ENCODE data around the gene SERPIND1.
A peak's percentile ranks its signal among the peaks of the same experiment; 100 is the strongest.

The SERPIND1 gene

DNA sequence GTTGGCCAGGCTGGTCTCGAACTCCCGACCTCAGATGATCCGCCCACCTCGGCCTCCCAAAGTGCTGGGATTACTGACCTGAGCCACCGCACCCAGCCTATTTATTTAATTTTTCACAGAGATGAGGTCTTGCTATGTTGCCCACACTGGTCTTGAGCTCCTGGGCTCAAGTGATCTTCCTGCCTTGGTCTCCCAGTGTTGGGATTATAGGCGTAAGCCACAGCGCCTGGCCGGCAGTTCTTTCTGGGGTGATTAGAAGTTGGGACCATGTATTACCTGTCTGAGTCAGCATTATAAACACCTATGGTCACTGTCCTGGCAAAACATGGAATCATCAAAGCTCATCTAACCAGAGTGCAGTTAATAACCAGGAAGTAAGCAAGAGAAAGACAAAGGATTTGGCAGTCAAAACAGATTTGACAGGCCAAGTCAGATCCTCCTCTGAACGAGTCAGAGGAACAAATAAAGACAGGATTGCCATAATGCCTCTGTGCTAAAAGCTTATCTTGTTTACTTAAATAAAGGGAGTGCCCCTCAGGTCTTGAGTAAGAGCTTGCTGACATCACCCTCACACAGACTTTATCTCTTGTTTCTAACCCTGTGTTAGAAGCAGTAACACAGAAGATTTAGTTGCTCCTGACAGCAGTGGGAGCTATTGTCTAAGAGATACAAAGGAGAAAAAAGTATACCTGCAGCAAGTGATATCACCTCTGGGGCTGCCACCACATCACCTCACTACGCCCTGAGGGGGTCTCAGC is 3.7 kb downstream of the SERPIND1 start (continued):
- TF ChIP-seq SETDB1 (IDR thresholded peaks at IDR 0.05; ENCODE audit: insufficient read length, low read length) = no peak
- 0 out of 2 replicates have a peak, but pooled peaks have one; percentile 55 for TF ChIP-seq ZNF561 (tag by site-specific recombination; IDR thresholded peaks at IDR 0.05; ENCODE audit: borderline replicate concordance)
- no peak for TF ChIP-seq ZNF175 (tag by site-specific recombination; IDR thresholded peaks at IDR 0.05)
- TF ChIP-seq ZNF24 (tag by site-specific recombination; IDR thresholded peaks at IDR 0.05) = no peak
- TF ChIP-seq, protein P1, sequence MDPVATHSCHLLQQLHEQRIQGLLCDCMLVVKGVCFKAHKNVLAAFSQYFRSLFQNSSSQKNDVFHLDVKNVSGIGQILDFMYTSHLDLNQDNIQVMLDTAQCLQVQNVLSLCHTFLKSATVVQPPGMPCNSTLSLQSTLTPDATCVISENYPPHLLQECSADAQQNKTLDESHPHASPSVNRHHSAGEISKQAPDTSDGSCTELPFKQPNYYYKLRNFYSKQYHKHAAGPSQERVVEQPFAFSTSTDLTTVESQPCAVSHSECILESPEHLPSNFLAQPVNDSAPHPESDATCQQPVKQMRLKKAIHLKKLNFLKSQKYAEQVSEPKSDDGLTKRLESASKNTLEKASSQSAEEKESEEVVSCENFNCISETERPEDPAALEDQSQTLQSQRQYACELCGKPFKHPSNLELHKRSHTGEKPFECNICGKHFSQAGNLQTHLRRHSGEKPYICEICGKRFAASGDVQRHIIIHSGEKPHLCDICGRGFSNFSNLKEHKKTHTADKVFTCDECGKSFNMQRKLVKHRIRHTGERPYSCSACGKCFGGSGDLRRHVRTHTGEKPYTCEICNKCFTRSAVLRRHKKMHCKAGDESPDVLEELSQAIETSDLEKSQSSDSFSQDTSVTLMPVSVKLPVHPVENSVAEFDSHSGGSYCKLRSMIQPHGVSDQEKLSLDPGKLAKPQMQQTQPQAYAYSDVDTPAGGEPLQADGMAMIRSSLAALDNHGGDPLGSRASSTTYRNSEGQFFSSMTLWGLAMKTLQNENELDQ (tag by site-specific recombination; IDR thresholded peaks at IDR 0.05; ENCODE audit: low read depth) = no peak
- no peak for TF ChIP-seq ZNF555 (tag by site-specific recombination; conservative IDR thresholded peaks at IDR 0.05)
- TF ChIP-seq, protein P2, sequence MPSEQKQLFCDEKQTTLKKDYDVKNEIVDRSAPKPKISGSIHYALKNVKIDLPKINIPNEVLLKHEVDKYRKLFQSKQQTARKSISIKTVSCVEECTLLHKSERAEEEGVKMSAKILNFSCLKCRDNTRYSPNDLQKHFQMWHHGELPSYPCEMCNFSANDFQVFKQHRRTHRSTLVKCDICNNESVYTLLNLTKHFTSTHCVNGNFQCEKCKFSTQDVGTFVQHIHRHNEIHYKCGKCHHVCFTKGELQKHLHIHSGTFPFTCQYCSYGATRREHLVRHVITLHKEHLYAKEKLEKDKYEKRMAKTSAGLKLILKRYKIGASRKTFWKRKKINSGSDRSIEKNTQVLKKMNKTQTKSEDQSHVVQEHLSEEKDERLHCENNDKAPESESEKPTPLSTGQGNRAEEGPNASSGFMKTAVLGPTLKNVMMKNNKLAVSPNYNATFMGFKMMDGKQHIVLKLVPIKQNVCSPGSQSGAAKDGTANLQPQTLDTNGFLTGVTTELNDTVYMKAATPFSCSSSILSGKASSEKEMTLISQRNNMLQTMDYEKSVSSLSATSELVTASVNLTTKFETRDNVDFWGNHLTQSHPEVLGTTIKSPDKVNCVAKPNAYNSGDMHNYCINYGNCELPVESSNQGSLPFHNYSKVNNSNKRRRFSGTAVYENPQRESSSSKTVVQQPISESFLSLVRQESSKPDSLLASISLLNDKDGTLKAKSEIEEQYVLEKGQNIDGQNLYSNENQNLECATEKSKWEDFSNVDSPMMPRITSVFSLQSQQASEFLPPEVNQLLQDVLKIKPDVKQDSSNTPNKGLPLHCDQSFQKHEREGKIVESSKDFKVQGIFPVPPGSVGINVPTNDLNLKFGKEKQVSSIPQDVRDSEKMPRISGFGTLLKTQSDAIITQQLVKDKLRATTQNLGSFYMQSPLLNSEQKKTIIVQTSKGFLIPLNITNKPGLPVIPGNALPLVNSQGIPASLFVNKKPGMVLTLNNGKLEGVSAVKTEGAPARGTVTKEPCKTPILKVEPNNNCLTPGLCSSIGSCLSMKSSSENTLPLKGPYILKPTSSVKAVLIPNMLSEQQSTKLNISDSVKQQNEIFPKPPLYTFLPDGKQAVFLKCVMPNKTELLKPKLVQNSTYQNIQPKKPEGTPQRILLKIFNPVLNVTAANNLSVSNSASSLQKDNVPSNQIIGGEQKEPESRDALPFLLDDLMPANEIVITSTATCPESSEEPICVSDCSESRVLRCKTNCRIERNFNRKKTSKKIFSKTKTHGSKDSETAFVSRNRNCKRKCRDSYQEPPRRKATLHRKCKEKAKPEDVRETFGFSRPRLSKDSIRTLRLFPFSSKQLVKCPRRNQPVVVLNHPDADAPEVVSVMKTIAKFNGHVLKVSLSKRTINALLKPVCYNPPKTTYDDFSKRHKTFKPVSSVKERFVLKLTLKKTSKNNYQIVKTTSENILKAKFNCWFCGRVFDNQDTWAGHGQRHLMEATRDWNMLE (tag by site-specific recombination; conservative IDR thresholded peaks at IDR 0.05; ENCODE audit: low read depth) = no peak
- peak; percentile 25; the same call in 1 of the 2 replicates for TF ChIP-seq FEZF1 (tag by site-specific recombination; IDR thresholded peaks at IDR 0.05)
- TF ChIP-seq, protein P3, sequence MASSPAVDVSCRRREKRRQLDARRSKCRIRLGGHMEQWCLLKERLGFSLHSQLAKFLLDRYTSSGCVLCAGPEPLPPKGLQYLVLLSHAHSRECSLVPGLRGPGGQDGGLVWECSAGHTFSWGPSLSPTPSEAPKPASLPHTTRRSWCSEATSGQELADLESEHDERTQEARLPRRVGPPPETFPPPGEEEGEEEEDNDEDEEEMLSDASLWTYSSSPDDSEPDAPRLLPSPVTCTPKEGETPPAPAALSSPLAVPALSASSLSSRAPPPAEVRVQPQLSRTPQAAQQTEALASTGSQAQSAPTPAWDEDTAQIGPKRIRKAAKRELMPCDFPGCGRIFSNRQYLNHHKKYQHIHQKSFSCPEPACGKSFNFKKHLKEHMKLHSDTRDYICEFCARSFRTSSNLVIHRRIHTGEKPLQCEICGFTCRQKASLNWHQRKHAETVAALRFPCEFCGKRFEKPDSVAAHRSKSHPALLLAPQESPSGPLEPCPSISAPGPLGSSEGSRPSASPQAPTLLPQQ (tag by site-specific recombination; IDR thresholded peaks at IDR 0.05) = 0 out of 2 replicates have a peak, but pooled peaks have one; percentile 56
- 0 out of 2 replicates have a peak, but pooled peaks have one; percentile 15 for TF ChIP-seq PRDM10 (tag by site-specific recombination; IDR thresholded peaks at IDR 0.05)
- TF ChIP-seq OSR2 (tag by site-specific recombination; IDR thresholded peaks at IDR 0.05) = peak; percentile 49; the same call in 1 of the 2 replicates
- no peak for TF ChIP-seq ZNF133 (tag by site-specific recombination; IDR thresholded peaks at IDR 0.05)
- TF ChIP-seq ZBTB26 (tag by site-specific recombination; optimal IDR thresholded peaks at IDR 0.05) = no peak
- TF ChIP-seq ZSCAN23 (tag by site-specific recombination; IDR thresholded peaks at IDR 0.05) = peak; percentile 79
- 0 out of 2 replicates have a peak, but pooled peaks have one; percentile 25 for TF ChIP-seq ZNF324 (tag by site-specific recombination; IDR thresholded peaks at IDR 0.05)
- no peak for TF ChIP-seq ZNF146 (tag by site-specific recombination; IDR thresholded peaks at IDR 0.05)
- TF ChIP-seq KLF9 (tag by site-specific recombination; IDR thresholded peaks at IDR 0.05; ENCODE audit: low read depth) = peak; percentile 45; the same call in 1 of the 2 replicates
- TF ChIP-seq ZNF747 (tag by site-specific recombination; IDR thresholded peaks at IDR 0.05) = no peak
- no peak for TF ChIP-seq ZNF112 (tag by site-specific recombination; IDR thresholded peaks at IDR 0.05)
- peak; percentile 63; the same call in 1 of the 2 replicates for TF ChIP-seq ZNF366 (tag by site-specific recombination; conservative IDR thresholded peaks at IDR 0.05)
- TF ChIP-seq ZNF629 (tag by site-specific recombination; IDR thresholded peaks at IDR 0.05) = peak; percentile 86
- peak; percentile 82 for TF ChIP-seq SP7 (tag by site-specific recombination; IDR thresholded peaks at IDR 0.05)
- TF ChIP-seq, protein P4, sequence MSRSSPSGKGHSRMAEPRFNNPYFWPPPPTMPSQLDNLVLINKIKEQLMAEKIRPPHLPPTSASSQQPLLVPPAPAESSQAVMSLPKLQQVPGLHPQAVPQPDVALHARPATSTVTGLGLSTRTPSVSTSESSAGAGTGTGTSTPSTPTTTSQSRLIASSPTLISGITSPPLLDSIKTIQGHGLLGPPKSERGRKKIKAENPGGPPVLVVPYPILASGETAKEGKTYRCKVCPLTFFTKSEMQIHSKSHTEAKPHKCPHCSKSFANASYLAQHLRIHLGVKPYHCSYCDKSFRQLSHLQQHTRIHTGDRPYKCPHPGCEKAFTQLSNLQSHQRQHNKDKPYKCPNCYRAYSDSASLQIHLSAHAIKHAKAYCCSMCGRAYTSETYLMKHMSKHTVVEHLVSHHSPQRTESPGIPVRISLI (tag by site-specific recombination; IDR thresholded peaks at IDR 0.05) = no peak
- TF ChIP-seq GLIS2 (tag by site-specific recombination; IDR thresholded peaks at IDR 0.05) = peak; percentile 20; the same call in 1 of the 2 replicates

All from HEK293 (cell line).